RWPE1 (cell line): ENCODE measurements around the gene TBRG4.

ENCODE experiments used
- CTCF ChIA-PET: fragments of 350-600 bp; sonication (Branson Sonifier 250); formaldehyde crosslinking; extraction: SDS; loops from one replicate; lab custom pipeline; 2021; lab: Yijun Ruan, JAX
- POLR2A ChIA-PET: fragments of 400-600 bp; formaldehyde crosslinking; extraction: SDS; loops from one replicate; lab custom pipeline; 2020; ENCODE audit warnings: antibody characterized with exemption; ENCODE audit not compliant: low non-redundant PET; lab: Yijun Ruan, JAX
- DNase-seq: peaks from one replicate; pipeline ENCODE4 v3.0.0; 2012; ENCODE audit warnings: low spot score
- H3K27ac ChIP-seq: fragments of 450-650 bp; 2 replicates; pipeline ENCODE4 v1.5.1; 2017
- CTCF ChIP-seq: fragments of 450-650 bp; conservative IDR thresholded peaks from 2 replicates; pipeline ENCODE4 v1.5.1; 2017; ENCODE audit warnings: low read depth, mild to moderate bottlenecking

Gene TBRG4

DNA sequence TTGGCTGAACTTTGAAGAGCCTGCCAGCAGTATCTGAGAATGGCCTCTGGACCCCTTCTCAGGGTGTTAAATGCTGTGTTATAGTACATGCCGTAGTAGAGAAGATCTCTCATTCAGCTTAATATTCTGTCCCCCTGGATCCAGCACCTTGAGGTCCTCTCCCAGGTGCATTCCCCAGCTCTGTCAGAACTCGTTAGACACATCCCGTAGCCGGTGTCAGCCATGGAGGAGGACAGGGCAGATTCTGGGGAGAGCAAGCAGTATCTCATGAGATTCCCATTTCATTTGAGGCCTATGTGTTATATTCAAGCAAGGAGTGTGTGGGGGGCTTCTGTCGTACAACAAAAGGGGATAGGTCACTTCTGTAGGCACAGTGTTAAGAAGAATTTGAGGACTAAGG is 57.6 kb downstream of the TBRG4 start:
- no peak for TF ChIP-seq CTCF
- DNase-seq, result no peak
- POLR2A ChIA-PET, result no interaction called here
- no peak overlapping the region for H3K27ac ChIP-seq
- CTCF ChIA-PET, result interaction anchor here (0.6 kb wide), 1 partner anchor 220 kb away, joined by 3 read pairs; no protein-coding TSS in a partner anchor

GRCh38 chr7:45053401-45053800 is 58.1 kb downstream of the TBRG4 start:
- DNase-seq, result no peak
- no peak for TF ChIP-seq CTCF
- no peak overlapping the region for H3K27ac ChIP-seq
- POLR2A ChIA-PET, result no interaction called here
- CTCF ChIA-PET, result interaction anchor here (0.6 to 1.0 kb wide), 2 partner anchors 9 to 219 kb away, joined by 3 to 4 read pairs; no protein-coding TSS in a partner anchor

GRCh38 chr7:45052011-45052410 is 59.5 kb downstream of the TBRG4 start:
- ChIA-PET CTCF (no interaction called here), POLR2A (no interaction called here)
- DNase-seq, result no peak
- TF ChIP-seq CTCF, result no peak
- no peak overlapping the region for H3K27ac ChIP-seq

- CTCF ChIA-PET, result interaction anchor here (0.5 kb wide), 1 partner anchor 166 kb away, joined by 4 read pairs; no protein-coding TSS in a partner anchor
- POLR2A ChIA-PET, result no interaction called here
- no peak overlapping the region for H3K27ac ChIP-seq
- no peak for DNase-seq
- TF ChIP-seq CTCF, result no peak
Observed at GRCh38 chr7:45050198-45050597, 61.3 kb downstream of the TBRG4 start.
